DMS153 treated with DMSO at 0.1 percent for 48 hours (cell line): ENCODE measurements around the gene ERICH3.

Source experiments
- DNase-seq: peaks from one replicate; lab custom pipeline; 2025; ENCODE audit not compliant: unreplicated experiment; lab: John Stamatoyannopoulos, UW

ERICH3 gene

DNA sequence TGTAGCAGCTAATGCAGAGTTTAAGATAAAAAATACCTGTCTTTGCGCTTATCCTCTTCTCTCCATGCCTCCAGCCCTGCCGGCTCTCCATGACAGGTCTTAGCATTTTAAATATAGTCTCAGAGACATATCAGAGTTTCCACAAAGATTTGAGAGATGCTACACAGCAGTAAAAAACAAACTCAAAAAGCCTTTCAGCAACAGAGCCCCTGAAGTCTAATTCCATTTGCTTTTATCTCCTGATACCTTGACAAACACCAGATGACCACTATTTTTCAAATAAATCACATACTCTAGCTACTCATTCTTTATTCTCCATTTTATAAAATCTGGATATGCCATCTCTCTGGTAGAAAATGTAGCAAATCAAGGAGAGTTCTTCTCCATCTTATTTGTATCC is 81.6 kb downstream of the ERICH3 start:
- DNase-seq: no peak

DNA sequence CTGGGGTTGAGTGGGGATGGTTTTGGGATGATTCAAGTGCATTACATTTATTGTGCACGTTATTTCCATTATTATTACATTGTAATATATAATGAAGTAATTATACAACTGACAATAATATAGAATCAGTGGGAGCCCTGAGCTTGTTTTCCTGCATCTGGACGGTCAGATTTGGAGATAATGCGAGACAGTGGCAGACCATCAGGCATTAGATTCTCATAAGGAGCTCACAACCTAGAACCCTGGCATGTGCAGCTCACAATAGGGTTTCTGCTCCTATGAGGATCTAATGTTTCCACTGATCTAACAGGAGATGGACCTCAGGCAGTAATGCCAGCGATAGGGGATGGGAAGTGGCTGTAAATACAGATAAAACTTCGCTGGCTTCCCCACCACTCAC is 83.3 kb downstream of the ERICH3 start:
- no peak for DNase-seq

DNA sequence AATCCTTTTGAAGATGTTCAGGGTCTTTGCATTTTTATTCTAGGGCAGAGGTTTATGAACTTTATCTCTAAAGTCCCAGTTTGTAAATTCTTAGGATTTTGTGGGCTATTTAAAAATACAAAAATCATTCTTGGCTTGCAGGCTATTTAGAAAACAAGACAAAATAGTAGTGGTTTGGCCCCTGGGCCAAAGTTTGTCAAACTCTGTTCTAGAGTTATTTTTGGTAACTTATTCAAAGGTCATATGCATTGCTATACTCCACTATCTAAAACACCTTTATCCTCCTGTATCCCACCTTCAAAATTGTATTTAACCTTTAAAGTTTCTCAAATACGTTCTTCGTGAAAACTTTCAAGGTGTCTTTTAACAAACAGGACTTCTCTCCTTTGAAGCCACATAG is 85.7 kb downstream of the ERICH3 start:
- DNase-seq: no peak

DNA sequence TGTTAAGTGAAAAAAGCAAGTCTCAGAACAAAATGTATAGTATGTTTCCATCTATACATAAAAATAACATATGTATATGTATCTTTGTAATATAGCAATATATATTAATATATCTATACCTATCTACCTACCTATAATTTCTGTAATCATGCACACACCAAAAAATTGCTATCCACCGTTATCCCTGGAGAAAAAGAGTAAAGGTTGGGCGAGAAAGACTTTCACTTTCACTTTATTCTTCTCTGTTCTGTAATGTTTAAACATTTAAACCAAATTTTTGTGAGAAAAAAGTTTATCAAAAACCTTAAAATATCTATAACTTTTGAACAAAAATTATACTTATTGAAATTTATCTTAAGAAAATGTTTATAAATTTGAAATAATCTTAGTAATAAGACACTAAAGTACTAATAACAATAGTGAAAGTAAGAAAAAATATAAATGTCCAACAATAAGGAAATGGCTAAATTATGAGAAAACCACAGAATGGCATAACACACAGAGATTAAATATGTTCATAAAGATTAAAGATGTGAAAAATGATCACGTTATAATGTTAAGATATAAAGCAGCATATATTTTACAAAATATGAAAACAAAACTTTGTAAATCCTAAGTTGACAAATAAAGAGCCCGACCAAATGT is 87.2 kb downstream of the ERICH3 start:
- no peak for DNase-seq

DNA sequence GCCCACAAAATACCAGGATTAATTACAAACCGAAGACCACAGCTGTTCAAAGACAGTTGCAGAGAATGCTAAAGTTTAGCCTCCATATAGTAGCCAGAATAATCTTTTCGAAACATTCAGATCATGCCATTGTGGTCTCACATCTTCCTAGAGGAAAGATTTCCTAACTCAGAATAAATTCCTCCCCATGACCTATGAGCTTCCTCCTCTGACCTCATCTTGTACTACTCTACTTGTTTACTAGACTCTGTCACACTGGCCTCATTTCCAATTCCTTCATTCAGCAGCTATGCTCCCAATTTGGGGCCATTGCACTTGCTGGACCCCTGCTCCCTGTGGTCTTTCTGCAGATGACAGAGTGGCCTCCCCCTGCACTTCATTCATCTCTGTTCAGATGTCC is 89.4 kb downstream of the ERICH3 start:
- DNase-seq: no peak

DNA sequence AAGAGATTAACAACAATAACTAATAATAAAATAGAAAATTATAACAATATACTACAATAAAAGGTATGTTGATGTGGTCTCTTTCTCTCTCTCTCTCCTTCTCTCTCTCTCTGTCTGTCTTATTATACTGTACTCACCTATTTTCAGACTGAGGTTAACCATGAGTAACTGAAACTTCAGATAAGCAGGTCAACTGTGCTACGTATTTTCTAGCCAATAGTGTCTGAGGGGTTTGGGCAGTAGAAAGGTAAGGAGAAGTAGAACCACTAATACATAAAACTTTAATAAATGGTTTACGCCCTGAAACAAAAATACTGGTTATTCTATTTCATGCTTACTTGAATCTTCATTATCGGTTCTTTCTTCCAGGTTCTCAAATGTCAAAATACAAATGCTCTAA is 90.2 kb downstream of the ERICH3 start:
- DNase-seq: no peak

DNA sequence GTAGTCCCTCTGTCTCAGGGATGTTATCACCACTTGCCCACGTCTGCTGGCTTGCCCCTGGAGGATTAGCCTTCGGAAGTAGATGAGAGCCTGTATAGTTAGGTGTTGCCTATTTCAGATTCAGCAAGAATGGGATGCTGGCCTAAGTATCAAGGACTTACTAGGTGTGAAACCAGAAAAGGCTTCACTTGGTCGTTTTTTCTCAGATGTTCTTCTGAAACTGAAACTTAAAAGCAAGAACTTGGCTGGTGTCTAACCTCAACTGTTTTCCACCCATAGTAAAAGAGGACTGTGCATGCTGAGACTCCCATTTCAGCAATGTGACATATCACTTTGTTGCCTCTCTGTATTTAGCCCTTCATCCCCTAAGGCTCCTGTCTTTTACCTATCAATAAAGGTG is 94.2 kb downstream of the ERICH3 start:
- no peak for DNase-seq

DNA sequence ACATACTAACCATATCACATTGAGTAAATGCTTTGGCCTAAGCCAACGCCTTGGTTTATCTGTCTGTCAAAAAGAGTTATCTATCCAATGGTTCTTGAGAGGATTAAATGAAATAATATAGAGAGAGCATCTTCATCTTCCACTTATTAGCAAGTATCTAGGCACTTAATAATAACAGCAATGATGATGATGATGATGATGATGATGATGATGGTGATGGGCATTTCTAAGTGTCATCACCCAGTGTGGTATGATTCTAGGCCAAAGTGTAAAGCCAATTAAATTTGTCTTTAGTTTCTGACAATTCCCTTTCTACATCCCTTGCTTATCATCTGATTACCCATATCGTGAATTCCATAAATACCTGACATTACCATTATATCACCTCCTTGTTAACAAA is 95.5 kb downstream of the ERICH3 start:
- no peak for DNase-seq

DNA sequence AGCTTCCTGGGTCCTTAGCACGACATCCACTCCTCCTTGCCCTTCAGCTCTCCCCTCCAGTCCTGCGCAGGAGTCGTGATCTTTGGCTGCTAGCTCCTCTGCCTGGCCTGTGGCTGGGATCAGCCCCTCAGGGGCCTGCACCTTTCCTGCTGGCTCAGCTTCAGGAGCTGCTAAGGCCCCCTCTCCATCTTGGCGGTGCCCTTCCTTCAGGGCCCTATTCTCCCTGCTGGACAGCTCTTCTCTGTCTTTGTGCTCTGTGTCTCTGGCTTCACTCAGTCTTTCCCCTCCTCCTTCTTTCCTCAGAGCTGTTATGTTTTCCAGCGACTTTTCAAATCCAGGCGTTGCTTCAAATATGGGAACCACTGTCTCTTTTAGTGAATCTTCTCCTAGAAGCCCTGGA is 101.7 kb downstream of the ERICH3 start:
- DNase-seq: no peak

DNA sequence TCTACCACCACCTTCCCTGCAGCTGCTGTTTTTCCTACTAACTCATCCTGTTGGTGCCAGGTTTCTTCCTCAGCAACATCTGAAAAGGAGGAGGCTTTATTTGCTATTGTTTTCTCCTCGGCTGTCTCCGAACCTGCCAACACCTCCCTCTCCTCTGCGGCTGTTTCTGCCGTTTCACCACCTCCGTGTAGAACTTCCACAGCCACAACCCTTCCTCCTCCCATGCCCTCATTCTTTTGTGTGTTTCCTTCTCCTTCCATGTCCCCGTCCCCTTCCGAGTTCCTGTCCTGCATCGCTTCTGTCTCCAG is 102.1 kb downstream of the ERICH3 start:
- no peak for DNase-seq

DNA sequence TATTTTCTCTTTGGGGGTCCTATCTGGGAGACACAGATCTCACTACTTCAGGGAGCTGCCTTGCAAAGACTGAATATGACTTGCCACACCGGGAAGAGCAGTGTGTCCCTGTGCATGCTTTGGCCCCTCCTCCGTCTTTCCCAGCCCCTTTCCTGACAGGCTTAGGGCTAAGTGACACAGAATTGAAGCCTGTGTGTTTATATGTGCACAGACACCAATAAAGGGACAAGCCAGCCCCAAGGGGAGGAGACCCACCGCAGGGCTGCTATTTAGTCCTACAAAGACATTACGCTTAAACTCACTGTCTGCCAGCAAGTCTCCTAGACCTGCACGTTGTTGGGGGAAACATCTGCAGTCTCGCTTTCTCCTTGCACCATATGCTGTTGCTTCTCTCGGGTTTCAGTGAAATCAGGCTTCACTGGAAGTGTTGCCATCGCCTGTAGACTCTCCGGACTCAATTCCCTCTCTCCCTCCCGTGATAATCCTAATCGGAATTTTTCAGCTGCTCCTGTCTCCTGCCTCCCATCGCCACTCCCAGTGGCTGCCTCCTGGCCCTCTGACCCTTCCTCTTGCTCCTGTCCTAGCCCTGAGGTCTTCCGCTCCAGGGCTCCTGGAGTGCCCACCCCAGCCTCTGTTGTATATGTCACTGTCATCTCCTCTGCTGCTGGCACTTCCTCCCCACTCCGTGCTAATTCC is 102.6 kb downstream of the ERICH3 start:
- DNase-seq: peak; percentile 32

DNA sequence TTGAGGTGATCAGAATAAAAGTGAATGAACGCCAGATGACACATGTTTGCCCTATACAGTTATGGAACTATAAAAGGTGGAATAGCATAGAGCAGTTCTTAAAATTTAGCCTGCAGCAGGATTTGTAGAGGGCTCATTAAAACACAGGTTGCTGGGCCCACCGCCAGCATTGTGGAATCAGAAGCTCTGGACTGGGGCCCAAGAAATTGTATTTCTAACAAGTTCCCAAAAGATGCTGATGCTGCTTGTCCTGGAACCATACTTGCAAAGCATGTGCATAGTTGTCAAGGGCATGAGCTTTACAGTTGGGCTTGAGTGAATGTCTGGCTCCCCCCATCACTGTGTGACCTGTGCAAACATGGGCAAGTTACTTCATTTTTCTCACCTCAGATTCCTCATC is 123.7 kb downstream of the ERICH3 start:
- no peak for DNase-seq

DNA sequence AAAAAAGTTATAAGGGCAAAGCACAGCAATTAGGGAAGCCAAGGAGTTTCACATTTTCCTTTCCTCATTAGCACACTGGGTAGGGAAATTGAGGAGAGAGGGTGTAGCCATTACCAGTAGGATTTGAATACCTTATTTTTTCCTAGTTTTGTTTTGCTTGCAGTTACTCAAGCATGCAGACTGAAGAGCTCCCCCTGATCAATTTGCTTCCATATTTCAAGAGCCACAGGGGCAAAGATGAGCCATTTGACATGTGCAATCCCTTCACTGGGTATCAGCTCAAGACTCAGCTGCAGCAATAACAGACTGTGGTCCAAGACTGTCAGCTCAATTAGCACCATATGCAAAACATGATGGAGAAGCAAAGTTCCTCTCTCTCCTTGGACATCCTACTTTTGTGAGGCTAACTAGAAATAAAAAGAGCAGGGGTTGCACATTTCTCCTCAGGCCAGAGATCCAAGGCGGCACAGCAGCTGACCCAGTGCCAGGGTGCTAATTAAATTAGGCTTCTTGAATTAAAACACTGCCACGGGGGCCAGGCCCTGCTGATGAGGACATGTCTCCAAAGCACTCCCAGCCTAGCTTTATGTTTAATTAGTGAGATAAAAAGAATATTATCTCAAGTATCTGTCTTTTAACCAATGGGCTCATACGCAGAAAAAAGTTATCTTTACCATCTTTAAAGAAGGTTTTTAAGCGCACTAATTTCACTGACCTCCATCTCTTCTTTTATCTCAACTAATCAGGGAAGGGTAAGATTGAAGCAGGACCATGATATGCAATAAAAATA is 124.4 kb downstream of the ERICH3 start:
- DNase-seq: no peak

DNA sequence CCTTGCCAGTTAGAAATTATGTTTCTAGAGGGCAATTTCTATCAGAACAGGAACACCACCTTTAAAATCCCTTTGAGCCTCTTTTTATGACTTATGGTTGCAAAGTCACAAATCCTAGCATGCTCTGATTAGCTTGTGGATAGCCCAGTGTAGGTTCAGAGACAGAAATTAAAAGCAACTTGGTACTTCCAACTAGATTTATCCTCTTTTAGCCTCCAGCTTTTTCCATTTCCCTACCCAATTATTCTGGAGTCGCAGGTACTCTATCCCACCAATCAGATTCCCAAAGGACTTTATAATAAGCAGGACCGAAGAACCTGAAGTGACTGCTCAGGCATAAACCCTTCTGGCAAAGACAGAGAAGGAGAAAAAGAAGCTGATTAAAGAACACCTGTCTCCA is 127.8 kb downstream of the ERICH3 start:
- DNase-seq: no peak

DNA sequence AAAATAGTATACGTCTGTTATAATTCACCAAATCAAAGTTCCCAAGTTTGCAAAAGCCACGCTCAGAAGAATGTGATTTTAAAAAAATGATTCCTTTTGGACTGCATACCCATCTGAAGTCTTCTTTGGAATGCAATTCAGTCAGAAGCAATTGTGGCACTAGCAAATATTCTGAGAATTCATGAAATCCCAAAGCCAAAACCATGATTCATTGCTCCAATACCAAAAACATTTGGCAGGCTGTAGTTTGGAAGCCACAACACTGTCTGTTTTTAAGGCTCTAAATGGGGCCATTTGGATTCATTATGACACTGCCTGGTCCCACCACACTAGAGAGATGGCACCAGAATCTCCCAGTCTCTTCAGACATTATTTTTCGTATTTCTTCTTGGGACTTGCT is 139.4 kb downstream of the ERICH3 start:
- DNase-seq: no peak

DNA sequence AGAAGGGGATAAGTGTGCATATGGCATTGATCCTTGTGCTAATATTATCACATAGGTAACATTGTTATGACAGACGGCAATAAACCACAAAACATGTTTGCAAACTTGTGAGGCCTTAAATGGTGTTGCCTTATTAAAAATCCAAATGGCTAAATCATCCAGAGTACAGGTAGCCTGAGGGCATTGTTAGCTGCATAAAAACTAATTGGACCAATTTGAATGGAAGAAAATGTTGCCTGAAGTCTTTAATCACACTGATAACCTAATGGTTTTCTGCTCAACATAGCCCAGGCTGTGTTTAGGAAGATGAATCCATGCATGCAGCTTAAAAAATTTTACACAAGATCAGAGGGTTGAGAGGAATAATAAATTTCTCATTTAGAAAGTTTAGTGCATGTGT is 141.8 kb downstream of the ERICH3 start:
- DNase-seq: no peak

DNA sequence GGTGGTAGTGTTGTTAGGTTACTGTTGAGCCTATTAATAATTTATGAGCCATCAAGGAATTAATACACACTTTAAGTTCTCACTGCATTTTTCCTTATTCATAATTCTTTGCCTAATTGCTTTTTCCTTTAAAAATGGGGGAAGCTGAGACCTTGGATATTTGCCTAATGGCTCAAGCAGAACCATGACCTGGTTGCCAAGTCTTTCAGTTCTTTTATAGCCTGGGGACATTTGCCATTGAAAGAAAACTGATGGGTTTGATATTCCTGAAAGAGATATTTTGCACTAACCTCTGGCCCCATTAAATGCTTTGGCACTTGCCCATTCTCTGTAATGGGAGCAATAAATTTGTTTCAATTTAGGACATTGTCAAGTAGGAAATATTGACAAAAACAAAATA is 142.7 kb downstream of the ERICH3 start:
- DNase-seq: no peak

DNA sequence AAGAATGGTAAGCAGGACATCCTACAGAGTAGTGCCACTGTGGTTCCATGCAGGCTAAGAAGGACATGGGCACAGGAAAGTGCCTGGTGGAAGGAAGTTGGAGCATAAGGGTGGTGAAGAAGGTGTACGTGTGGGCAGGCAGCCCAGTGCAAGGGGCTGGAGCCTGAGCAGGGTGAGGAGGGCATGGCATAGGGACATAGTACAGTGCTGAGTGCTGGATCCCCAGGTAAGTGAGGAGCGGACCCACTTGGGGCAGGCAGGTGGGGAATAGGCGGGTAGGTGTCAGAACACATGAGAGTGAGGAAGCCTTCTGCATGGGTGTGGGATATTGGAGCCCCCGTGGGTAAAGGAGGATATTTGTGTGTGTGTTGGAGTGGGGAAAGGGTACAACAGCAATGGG is 145.5 kb downstream of the ERICH3 start:
- no peak for DNase-seq

DNA sequence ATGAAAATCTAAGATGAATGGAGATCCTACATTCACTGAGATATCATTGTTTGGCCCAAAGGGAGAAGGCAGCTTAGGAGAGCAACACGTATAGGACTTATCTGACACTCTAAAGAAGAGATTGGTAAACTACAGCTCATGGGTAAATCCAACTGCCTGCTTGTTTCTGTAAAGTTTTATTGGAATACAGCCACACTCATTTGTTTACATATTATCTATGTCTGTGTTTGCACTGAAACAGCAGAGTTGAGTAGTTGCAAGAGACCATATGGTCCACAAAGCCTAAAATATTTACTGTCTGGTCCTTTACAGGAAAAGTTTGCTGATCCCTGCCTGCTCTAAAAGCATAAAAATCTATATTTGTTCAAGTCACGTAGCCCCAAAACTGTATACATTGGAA is 146.9 kb downstream of the ERICH3 start:
- no peak for DNase-seq

DNA sequence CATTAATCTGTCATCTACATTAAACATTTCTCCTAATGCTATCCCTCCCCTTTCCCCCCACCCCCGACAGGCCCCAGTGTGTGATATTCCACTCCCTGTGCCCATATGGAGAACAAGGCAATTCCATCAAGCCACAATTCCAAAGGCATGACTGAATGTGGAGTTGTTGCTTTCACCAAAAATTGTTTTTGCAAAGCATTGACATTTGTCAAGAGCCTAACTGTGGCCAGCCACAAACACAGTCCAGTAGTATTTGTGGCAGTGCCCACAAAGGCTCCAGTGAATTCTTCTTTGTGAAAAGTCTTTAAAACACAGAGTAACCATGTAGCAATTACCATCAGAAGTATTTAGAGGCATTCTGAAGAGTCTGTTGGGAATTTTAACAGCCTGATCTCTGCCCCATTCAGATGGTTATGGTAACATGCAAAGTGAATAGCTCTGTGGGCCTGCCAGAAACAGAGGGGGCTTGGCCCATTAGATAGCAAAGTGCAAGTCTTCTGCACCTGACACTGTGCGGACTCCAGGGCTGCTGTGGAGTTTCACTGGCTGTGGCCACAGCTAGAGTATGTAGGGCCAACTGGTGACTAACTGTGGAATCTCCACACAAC is 149.6 kb downstream of the ERICH3 start:
- DNase-seq: no peak

DNA sequence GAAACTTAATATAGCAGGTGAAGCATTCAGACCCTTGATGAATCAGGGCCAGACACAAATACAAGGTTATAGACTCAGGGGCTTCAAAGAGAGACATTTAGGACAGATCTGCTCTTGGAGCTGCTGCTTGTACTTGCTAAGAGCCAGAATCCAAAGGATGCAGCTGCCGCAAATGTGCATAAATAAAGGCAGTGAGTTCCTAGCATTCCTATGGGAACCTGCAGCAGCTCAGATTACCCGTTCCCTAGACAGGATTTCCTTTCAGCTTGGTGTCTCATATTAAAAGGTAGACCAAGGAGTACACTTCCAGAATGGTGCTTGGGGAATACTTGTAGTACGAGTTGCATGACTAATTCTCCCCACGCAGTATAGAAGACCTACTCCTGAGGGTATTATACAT is 151.4 kb downstream of the ERICH3 start:
- DNase-seq: no peak
